HG03196 (cell line): Measurements from ENCODE around the gene MACROD2.

Source experiments
- ATAC-seq: cut with Tn5 transposase; IDR thresholded peaks from one replicate; pipeline ENCODE4 v1.9.1; 2021; ENCODE audit not compliant: unreplicated experiment

Gene MACROD2

DNA sequence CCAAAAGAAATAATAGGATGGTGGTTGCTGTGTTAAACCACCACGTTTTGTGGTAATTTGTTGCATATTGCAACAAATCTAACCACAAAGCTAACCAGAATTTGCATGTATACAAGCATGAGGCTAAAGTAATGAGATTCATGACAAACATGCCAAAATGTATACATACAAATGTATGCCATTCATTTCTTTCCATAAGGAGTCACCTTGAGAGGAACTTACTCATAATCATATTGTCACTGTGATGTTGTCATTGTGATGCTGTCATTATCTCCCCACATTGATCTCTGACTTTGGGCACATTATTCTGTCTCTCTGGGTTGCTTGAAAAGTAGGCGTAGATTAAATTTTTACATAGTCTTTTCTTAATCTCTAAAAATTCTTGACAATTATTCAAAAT, 1228.9 kb downstream of the MACROD2 start:
- ATAC-seq = no peak

DNA sequence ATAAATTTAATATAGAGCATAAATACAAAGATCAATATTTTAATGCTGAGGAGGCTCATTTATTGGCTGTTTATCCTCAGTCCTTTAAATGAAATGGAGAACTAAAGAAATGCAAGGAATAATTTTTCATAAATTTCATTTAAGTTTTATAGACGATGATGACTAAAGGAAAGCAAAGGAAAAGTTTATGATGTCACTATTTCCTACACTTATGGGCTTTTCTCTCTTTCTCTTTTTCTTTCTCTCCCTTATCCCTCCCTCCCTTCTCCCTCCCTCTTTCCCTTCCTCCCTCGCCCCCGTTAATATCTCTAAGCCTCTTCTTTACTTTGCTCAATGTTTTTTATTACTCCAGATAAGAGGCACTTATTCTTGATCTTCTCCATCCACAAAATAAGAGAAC, 1231.8 kb downstream of the MACROD2 start:
- ATAC-seq = no peak

DNA sequence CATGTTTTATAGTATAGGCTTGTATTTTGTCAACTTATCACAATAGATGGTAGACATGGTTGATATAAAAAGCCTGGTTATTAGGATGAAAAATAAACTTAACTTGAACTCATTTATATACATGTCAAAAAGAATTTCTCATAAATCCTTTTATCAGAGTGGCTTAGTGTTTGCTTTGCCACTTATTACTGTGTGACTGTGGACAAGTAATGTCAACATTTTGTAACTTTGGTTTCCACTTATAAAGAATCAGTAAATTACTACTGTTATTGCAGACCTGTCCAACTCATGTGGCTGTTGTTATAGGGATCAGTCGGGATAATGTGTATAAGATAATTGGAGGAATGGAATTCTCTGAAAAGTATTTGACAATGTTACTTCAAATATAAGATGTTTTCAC, 1236.9 kb downstream of the MACROD2 start:
- ATAC-seq = no peak

DNA sequence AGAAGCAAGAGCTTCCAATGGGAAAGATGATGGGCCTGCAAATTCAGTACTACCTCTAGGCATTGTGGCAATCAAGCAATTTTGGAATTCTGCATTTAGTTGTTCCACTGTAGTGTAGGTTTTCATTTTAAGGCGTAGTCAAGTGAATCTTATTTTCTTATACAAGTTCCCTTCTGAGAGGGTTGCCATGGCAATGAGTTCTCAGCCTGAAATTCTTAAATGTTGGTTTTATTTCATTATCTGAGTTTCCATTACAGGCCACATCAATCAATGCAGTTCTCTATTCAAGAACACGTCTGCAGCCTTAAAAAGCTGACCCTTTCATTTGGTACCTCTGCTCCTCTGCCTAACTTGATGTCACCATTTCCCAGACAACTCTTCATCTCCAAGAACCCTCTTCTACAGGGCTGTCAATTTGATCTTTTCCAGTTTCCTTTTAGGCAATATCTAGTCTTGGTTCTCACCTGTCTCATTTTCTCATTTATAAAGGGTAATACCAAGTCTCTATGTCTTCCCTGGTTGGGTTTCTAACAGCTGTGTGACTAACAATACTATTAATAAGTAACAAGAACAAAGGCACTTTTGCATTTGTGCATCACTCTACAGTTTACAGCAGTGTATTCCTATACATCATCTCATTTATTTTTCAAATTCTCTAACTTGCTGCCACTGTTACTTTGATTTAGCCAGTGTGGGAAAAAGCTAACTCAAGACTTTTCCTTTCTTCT, 1240.3 kb downstream of the MACROD2 start:
- ATAC-seq = no peak

DNA sequence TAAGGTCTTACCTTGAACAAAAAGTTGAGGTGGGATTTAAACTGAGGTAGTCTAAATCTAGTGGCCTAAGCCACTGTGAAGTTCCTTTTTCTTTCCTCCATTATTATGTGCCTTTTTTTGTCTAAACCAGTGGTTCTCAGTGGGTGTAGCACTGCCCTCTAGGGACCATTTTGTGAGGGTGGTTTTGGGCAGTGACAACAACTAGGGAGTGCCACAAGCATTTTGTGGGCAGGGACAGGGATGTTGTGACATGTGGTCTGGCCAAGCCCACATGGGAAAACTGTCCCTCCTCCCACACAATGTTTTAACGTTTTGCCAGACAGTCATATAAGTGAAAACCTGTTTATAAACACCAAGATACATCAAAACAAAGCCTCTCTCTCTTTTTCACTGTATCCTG, 1241.5 kb downstream of the MACROD2 start:
- ATAC-seq = peak; percentile 57

DNA sequence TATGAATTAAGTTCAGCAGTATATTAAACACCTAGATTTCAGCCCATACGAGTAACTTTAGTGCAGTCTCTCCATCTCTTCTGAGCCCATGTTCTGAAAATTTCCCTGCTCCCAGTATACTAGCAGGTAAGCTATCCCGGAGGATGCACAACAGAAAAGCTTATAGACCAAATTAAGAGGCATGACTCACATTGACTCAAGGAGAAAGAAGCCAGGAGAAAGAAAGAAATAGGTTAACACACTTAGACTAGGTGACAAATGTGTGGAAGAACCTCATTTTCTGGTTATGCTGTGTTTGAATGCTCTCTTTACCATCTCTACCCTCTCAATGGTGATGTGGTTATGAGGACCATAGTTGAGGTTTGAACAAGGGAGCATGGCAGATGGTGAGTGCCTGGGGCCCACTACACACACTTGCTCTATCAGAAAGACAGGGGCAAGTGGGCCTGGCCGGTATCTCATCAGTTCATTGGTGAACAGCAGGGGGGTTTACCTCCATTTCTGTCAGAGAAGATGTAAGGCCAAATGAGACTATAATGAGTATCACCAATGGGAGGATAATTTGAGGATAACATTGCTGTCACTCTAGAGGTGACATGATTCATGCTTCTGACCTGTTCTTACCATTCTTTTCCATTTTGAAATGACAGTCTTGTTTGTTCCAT, 1244.4 kb downstream of the MACROD2 start:
- ATAC-seq = no peak

DNA sequence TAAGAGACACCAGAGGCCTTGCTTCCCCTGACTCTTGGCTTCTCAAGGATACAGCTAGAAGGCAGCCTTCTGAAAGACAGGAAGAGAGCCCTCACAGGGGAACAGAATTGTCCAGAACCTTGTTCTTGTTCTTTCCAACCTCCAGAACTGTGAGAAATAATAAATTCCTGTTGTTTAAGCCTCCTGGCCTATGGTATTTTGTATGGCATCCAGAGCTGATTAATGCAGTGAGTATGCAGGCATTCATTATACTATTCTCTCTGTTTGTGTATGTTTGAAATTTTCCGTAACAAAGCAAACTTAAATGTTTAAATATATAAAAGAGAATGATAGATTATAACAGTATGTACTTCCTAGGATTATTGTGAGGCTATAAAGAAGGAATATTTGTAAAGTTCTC, 1245.5 kb downstream of the MACROD2 start:
- no peak for ATAC-seq

DNA sequence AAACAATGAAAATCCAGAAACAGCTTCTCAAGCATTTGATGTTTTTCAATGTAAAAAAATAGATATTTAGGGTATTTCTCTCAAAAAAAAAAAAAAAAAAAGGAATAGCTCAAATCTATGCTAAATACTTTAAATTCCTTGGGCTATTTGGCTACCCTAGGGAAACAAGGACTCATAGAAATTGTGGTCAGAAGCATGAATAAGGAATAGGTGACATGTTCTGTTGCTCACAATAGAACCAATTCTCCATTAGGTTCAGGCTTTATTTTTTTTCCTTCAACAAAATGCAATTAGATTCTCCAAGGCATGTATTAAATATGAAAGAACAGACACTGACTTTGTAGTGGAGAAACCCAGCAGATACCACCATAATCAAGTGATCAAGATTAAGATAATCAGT, 1246.4 kb downstream of the MACROD2 start:
- no peak for ATAC-seq

DNA sequence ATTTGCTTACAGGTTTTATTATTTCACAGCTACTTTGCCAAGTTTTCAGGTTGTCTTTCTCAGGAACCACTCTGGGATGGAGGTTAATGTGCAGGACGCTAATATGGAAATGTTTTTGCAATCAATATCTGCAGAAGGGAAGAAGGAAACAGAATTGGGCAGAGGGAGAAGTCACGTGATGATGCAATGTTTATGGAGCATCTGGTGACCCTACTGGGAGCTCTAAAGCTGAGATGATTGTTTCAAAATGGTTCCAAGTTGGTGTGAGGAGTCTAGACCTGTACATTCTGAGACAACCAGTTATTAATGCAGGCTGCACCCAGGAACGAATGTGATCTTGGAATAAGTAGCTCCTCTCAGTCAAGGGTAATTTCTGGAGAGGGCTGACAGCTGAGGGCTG, 1247.5 kb downstream of the MACROD2 start:
- ATAC-seq = no peak

DNA sequence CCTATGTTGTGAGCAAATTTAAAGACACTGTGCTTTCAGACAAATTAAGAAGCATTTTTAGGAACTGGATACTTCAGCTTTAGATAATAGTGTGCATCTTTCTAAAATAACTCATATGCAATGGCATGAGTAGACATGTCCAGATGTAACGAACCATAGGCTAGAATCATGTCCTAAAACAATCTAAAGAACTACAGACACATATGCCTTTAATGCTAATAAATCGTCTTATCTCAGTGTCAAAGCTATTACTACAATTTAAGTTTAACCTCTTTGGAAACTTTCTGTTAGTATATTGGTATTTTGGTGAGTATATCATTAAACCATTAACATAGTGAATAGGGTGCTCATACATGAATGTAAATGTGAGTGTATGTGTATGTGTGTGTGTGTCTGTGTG, 1250.6 kb downstream of the MACROD2 start:
- no peak for ATAC-seq

DNA sequence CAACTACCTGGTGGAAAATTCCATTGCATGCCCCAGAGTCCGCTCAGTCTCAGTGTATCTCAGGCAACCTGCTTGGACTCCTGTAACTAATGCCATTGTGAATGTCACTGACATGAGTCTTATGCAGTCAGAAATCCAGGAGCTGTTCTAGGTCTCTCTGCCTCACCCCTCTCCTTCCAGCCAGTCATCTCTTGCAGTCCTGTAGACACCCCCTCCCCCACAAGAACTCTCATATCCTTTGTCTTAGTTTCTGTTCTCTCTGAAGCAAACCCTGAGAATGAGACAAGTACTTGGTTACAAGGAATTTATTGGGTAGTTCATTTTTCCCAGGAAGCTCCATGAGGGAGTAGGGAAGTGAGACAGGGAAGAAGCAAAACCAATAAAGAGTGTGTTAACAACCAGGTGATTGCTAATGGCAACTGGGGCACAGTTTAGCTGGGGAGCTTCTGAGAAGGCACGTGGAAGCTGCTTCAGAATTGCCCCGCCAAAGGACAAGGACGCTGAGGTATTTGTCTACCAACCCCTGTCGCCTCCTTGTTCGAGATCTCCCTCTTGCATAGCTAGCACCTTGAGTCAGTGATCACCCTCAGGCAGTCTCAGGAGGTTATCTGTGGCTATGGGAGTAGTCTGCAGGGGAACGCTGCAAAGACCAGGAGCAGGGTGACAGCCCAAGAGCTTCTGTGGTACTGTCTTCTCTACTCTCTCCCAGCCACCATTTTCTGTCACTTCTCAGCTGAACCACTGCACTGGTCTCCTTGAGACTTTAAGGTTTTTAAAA, 1253.5 kb downstream of the MACROD2 start:
- no peak for ATAC-seq

DNA sequence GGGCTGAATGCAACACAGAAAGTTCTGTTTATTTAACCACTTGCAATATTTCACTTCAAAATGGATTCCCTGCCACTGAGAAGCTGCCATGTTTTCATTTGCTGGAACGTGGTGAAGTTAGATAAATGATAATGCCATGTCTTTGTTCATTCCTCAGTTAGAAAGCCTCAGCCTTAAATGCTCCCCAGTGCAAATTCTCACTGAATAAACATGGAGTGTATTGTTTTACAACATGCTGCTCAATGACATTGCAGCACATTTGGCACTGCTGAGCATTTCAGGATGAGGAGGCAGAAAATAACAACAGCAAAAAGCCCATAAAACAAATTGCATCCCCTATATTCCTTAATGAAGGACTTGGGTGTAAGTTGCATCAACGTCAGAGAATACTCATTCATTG, 1255.9 kb downstream of the MACROD2 start:
- ATAC-seq = no peak

DNA sequence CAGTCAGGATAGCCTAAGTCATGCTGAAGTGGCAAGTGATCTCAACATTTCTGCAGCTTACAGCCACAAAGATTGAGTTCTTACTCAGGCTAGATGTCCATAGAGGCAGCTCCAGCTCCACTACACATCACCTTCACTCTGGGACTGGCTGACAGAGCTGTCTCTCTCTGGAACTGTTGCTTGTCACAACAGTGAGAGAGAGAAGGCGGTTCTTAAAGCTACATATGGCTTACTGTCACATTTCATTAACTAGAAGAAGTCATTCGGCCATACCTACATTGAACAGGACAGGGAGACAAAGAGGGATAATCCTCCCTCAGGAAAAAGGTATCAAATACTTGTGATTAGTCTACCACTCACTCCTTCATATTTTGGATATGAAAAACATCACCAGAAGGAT, 1257.0 kb downstream of the MACROD2 start:
- no peak for ATAC-seq

DNA sequence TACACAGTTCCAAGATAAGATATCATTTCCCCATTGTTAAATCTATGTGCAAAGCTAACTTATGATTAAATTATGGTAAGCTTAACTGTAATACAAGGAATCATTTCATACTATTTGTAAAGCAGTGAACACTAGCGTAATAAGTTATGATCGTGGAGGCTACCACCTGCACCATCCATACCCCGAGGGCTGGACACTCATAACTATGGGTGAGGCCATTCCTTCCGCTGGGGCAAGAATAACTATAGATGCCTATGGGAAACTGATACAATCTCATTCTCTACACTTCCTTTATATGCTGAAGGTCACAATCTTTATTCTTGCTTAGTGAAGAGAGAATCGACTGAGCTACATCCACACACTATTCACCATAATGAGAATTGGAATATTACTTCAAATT, 1258.1 kb downstream of the MACROD2 start:
- ATAC-seq = no peak

DNA sequence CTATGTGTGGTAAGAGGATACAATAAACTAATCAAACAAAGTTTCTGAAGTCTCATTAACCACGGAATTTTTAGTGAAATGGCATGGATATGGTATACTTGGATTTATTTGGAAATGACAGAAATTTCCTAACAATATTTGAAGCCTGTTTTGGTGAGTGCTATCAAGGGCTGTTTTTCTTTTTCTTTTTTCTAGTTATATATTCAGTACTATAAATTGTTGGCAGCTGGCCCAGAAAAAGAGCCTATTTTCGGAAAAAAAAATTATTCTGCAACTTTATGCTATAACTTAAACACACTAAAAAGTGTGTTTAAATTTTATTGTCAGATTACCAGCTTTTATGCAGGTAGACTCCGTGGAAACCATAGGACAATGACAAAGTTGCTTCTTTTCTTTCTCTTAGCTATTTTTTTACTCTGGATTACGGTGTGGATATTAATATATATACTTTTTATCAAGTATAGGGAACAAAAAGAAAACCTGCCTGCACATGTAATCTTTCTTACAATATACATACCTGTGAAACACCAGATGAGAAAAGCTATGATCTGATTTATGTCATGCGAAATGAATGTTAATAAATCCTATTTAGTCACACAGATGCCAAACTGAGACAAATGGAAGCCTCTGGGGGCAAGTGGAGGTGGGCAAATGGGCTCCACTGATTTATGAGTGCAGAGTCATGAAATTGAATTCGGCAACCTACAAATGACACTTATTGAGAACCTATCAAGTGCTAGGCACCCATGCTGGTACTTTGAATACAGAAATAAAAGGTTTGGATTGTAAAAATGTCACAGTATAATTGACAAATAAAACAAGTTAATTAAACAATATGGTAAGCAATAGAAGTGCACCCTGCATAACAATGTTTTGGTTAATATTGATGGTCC, 1261.6 kb downstream of the MACROD2 start:
- no peak for ATAC-seq

DNA sequence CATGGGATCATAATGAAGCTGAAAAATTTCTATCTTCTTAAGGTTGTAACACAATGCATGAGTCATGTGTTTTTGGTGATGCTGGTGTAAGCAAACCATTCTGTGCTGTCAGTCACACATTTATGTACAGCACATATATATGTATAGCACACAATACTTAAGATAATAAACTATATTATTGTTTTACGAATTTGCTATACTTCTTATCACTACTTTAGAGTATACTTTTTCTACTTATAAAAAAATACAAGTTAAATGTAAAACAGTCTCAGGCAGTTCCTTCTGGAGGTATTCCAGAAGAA, 1262.2 kb downstream of the MACROD2 start:
- no peak for ATAC-seq

DNA sequence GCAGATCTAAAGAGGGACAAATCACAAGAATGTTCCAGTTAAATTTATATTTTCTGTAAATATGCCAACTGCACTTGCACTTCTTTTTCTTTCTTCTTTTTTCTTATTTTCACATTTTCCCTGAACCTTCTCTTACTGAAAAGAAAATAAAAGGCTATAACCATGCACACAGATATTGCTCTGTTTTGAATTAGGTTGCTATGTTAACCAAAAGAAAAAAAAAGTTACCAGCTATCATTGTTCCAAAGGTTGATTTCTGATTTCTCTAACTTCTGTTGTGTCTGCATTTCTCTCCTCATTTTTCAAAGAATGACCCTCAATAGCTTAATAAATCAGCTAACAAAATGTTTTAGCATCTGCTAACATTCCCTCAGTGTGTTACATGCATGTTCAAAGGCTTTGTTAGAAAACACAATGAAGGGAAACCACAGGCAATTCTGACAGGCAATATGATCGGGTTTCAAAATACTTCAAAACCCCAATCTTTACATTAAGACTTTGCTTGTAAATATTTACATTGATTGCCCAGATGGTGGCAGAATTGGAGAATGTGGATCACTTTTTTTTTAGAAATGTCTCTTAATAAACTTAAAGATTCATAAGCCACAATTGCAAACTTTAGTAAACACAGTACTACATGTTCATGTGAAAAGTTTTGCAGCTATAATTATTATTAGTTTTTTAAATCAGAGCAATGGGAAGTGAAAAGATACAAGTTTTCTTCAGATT, 1270.4 kb downstream of the MACROD2 start:
- ATAC-seq = no peak

DNA sequence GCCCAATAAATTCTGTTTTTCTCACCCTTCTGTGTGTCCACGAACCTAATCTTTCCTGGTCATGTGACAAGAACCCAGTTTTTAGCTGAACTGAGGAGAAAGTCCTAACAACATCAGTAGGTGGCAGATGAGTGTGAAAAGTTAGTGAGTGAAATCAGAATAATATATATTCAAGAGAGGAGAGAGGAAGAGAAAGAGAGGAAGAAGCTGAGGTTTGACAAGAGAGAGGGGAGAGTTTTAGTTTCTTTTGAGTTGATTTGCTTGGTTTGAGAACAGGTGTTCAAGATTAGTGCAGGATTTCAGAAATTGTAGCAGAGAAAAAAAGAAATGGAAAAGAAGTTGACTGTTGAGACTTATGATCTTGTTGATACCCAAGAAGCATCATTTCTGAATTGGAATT, 1272.6 kb downstream of the MACROD2 start:
- ATAC-seq = no peak

DNA sequence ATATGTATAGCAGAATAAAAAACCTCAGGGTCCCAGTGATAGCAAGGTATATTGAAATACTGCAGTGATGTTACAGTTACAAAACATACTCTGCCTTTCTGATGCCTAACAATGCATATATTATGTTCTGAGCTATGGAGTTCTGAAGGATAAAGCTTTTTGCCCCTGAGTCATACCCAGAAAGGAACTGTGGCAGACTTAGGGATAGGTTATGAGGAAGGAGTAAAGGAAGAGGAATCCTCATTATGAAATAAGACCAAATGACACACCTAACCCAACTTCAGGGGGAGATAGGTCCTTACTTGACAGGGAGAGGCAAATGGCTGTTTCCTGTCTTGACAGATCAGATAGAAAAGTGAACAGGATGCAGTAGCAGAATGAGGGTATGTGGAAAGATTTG, 1282.7 kb downstream of the MACROD2 start:
- no peak for ATAC-seq

DNA sequence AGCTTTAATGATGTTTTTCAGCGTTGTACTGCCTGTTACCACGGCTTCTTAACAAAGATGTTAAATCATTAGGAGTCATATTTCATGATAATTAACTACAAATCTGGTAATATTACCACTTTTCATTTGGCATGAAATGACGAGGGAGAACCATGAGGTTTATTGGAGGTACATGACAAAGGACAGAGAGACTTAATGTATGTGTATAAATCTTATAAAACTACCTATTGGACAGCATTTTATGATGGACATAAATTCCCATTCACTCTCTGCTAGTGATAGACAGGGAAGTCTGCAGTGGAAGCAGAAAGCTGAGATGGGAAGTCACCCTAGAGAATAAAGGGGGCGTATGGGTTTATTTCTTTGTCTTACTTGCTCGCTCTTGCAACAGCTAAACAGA, 1292.0 kb downstream of the MACROD2 start:
- no peak for ATAC-seq

DNA sequence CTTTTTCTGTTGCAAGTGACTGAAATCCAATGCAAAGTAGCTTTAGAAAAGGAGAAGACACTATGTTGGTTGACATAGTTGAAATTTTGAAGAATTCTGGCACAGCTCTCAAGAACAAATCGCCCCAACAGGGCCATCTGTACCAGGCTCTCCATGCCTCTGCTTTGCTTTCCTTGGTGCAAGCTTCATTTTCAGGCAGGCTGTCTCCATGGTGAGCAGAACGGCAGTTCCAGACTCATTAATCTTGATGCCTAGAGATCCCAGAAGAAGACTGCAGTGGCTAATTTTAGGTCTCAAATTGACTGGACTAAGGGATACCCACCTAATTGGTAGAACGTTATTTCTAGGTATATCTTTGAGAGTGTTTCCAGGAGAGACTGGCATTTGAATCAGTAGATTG, 1292.8 kb downstream of the MACROD2 start:
- no peak for ATAC-seq
